Tibial nerve (tissue), 4 donors: ENCODE results near the gene ANGPTL3. TPM values are rescaled to one million over a fixed set of nuclear protein-coding genes. Genes with fewer than 3 reads are reported as not detected.

ENCODE experiments used
- DNase-seq, 2 donors: peaks; one replicate each; pipeline ENCODE4 v3.0.0-alpha.2; 2019; ENCODE audit warnings: low spot score in 2 of 2
- H3K27ac ChIP-seq, 4 donors: fragments of 200-600 bp; sonication (generic) in 3 of 4; one replicate each; pipeline ENCODE4 v1.5.1; 2017 to 2019; ENCODE audit warnings: mild to moderate bottlenecking in 1 of 4
- H3K27me3 ChIP-seq, 2 donors: fragments of 200-600 bp; sonication (generic) in 1 of 2; one replicate each; pipeline versions ENCODE4 v1.5.1 to v1.6.0; 2017 to 2019
- H3K36me3 ChIP-seq, 3 donors: fragments of 200-600 bp; sonication (generic); one replicate each; pipeline ENCODE4 v1.5.1; 2018 to 2019
- H3K4me1 ChIP-seq, 4 donors: fragments of 200-600 bp; sonication (generic) in 3 of 4; one replicate each; pipeline ENCODE4 v1.5.1; 2017 to 2019
- H3K4me3 ChIP-seq, 4 donors: fragments of 200-600 bp; sonication (generic) in 3 of 4; one replicate each; pipeline ENCODE4 v1.5.1; 2017 to 2019; ENCODE audit warnings: mild to moderate bottlenecking in 1 of 4, moderate library complexity in 1 of 4
- H3K9me3 ChIP-seq, 4 donors: fragments of 200-600 bp; sonication (generic) in 3 of 4; one replicate each; pipeline ENCODE4 v1.5.1; 2017 to 2019
- CTCF ChIP-seq, 5 experiments: fragments of 200-600 bp in 3 of 5; fragments of 450-650 bp in 2 of 5; sonication (generic) in 3 of 5; IDR thresholded peaks; one replicate each; pipeline ENCODE4 v1.5.1; 2016 to 2019; ENCODE audit warnings: antibody characterized with exemption in 5 of 5, mild to moderate bottlenecking in 3 of 5, moderate library complexity in 2 of 5
- EP300 ChIP-seq, 2 donors: sonication (generic); formaldehyde crosslinking; IDR thresholded peaks; one replicate each; pipeline ENCODE4 v1.6.1; 2017; ENCODE audit warnings: antibody characterized with exemption in 2 of 2, mild to moderate bottlenecking in 1 of 2
- POLR2A ChIP-seq, 2 donors: fragments of 450-650 bp; IDR thresholded peaks; one replicate each; pipeline ENCODE4 v1.6.1; 2017; ENCODE audit warnings: antibody characterized with exemption in 2 of 2, mild to moderate bottlenecking in 2 of 2, moderate library complexity in 2 of 2
- WGBS, 2 donors: methylation state at CpG; one replicate each; pipeline ENCODE4 v1.1.5; 2018; 5-methylcytosine and 5-hydroxymethylcytosine counted together
- total RNA-seq, 4 donors: library from RNA; depleted of rRNA; stranded (reverse); fragments of >200 nt; gene quantifications; one replicate each; pipeline ENCODE4 v1.1.0, GENCODE V29; 2016

ANGPTL3 gene
- total RNA-seq, 4 donors from 2014 or later: not detected

- no peak for DNase-seq
- H3K4me3 ChIP-seq: no peak overlapping the region
- no peak for TF ChIP-seq POLR2A (IDR thresholded peaks at IDR 0.05)
- TF ChIP-seq CTCF (IDR thresholded peaks at IDR 0.05): no peak
- H3K4me1 ChIP-seq: no peaks in the 10 kb centered on the region
- WGBS, 2 donors: 35 to 38% methylated on average over 1 of the region's 1 CpG
- no peak overlapping the region for H3K27ac ChIP-seq
- no peaks in the 10 kb centered on the region for H3K27me3 ChIP-seq
- no peaks in the 10 kb centered on the region for H3K9me3 ChIP-seq
- H3K36me3 ChIP-seq: peaks cover 0 to 34% (median 0%) of the 10 kb centered on the region in 3 donors
Measured at GRCh38 chr1:62585469-62586155, 11.7 kb upstream of the ANGPTL3 start.

GRCh38 chr1:62588000-62588399 is 9.3 kb upstream of the ANGPTL3 start:
- no peak for DNase-seq

GRCh38 chr1:62589321-62589720 is 8.0 kb upstream of the ANGPTL3 start:
- no peaks in the 10 kb centered on the region for H3K27me3 ChIP-seq
- no peaks in the 10 kb centered on the region for H3K9me3 ChIP-seq
- H3K27ac ChIP-seq: no peak overlapping the region
- TF ChIP-seq EP300 (IDR thresholded peaks at IDR 0.05): no peak
- TF ChIP-seq CTCF (IDR thresholded peaks at IDR 0.05): no peak
- TF ChIP-seq POLR2A (IDR thresholded peaks at IDR 0.05): no peak
- 65 to 70% methylated on average over 3 of the region's 3 CpGs for WGBS, 2 donors
- H3K4me1 ChIP-seq: peaks cover 0 to 6% (median 0%) of the 10 kb centered on the region in 4 donors
- no peak for DNase-seq
- peaks cover 0 to 11% (median 0%) of the 10 kb centered on the region in 3 donors for H3K36me3 ChIP-seq
- no peak overlapping the region for H3K4me3 ChIP-seq

More at GRCh38 chr1:62588000-62588399, 9.3 kb upstream of the ANGPTL3 start:
- no peaks in the 10 kb centered on the region for H3K9me3 ChIP-seq
- no peaks in the 10 kb centered on the region for H3K27me3 ChIP-seq
- H3K36me3 ChIP-seq: peaks cover 0 to 15% (median 0%) of the 10 kb centered on the region in 3 donors
- no peak overlapping the region for H3K27ac ChIP-seq
- H3K4me1 ChIP-seq: no peaks in the 10 kb centered on the region
- TF ChIP-seq CTCF (IDR thresholded peaks at IDR 0.05) (no peak), POLR2A (IDR thresholded peaks at IDR 0.05) (no peak), EP300 (IDR thresholded peaks at IDR 0.05) (no peak)
- H3K4me3 ChIP-seq: no peak overlapping the region

GRCh38 chr1:62590255-62590969 is 6.9 kb upstream of the ANGPTL3 start:
- Histone ChIP-seq H3K4me3 (no peak overlapping the region), H3K27me3 (no peaks in the 10 kb centered on the region), H3K9me3 (no peaks in the 10 kb centered on the region), H3K36me3 (peaks cover 0 to 2% (median 0%) of the 10 kb centered on the region in 3 donors), H3K27ac (no peak overlapping the region), H3K4me1 (peaks cover 0 to 10% (median 0%) of the 10 kb centered on the region in 4 donors)
- 91 to 92% methylated on average over 4 of the region's 4 CpGs for WGBS, 2 donors
- no peak for DNase-seq
- TF ChIP-seq POLR2A (IDR thresholded peaks at IDR 0.05): no peak
- TF ChIP-seq CTCF (IDR thresholded peaks at IDR 0.05): no peak
- no peak for TF ChIP-seq EP300 (IDR thresholded peaks at IDR 0.05)

- H3K27ac ChIP-seq: no peak overlapping the region
- DNase-seq: no peak
- no peak for TF ChIP-seq CTCF (IDR thresholded peaks at IDR 0.05)
- TF ChIP-seq POLR2A (IDR thresholded peaks at IDR 0.05): no peak
- no peak for TF ChIP-seq EP300 (IDR thresholded peaks at IDR 0.05)
- H3K4me3 ChIP-seq: no peak overlapping the region
- no peaks in the 10 kb centered on the region for H3K27me3 ChIP-seq
- WGBS, 2 donors: 58 to 64% methylated on average over 1 of the region's 1 CpG
- H3K36me3 ChIP-seq: no peaks in the 10 kb centered on the region
- peaks cover 0 to 10% (median 0%) of the 10 kb centered on the region in 4 donors for H3K4me1 ChIP-seq
- H3K9me3 ChIP-seq: no peaks in the 10 kb centered on the region
Measured at GRCh38 chr1:62590970-62591368, 6.4 kb upstream of the ANGPTL3 start.
